ENCODE data around the gene MORN1. TPM values are rescaled to one million over a fixed set of nuclear protein-coding genes. Genes with fewer than 3 reads are reported as not detected.

The MORN1 gene
- total and polyA plus RNA-seq, 2 of the 8 experiments (the other 6 are each of a cell fraction or from before 2014, with no cell fraction given) = 5.0 to 9.1 TPM

DNA sequence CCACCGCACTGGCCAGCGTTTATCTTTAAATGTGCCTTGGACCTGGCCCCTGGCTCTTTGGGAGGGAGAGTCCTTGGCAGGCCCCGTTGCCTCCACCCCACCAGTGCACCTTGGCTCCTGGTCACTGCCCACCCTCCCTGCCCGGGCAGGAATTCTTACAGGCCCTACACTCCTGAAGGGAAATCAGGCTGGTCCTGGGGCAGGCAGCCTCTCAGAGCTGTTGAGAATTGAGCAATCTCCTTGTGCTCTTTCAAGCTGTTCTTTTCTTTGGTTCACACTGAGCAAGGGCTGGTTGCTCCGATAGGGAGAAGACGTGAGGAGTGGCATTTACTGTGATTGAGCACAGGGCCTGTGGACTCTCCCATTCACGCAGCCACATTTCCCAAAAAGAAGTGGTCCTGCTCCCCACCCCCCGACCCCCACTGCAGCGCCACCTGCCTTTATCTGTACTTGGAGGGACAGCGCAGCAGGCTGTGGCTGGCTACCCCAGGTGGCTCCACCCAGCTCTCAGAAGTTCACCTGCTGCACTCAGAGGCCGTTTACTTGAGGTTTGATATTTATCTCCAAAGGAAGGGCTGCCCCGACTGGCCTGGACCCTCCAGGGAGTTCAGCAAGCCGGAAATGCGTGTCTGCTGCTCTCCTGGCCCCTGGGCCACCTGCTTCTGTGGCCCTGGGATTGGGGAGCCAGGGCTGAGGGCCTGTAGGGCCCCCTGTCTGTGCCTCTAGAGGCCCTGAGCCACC lies 115.4 kb downstream of the MORN1 start:
- DNase-seq (ENCODE audit: low read depth in 1 of 2, low spot score in 2 of 2) (no peak), FAIRE-seq (no peak)
- Histone ChIP-seq H3K4me2 (ENCODE audit: insufficient read depth in 1 of 2, low read depth in 2 of 2, low read length in 2 of 2) (no peak overlapping the region), H2BK12ac (ENCODE audit: low read depth, low read length) (no peak overlapping the region), H2AFZ (ENCODE audit: low read length) (no peak overlapping the region), H3K27me3 (replicated peaks in 1 of 4; ENCODE audit: control insufficient read depth in 3 of 4, extremely low read depth in 1 of 4, insufficient read depth in 3 of 4, low read length in 3 of 4) (no peaks in the 10 kb centered on the region), H3K23me2 (ENCODE audit: low read depth, low read length) (no peaks in the 10 kb centered on the region), H3K4me1 (replicated peaks in 1 of 4; ENCODE audit: control insufficient read depth in 3 of 4, insufficient read depth in 4 of 4, low read length in 3 of 4) (peaks cover 5 to 51% (median 40%) of the 10 kb centered on the region in 4 experiments), H2AK5ac (ENCODE audit: low read depth, low read length) (no peak overlapping the region), H3K4me3 (ENCODE audit: extremely low read depth in 1 of 4, insufficient read depth in 2 of 4, low read depth in 3 of 4, low read length in 4 of 4) (no peak overlapping the region), H3K23ac (ENCODE audit: insufficient read length) (no peak overlapping the region), H2BK120ac (replicated peaks; ENCODE audit: low read depth, low read length) (no peak overlapping the region), H3K14ac (ENCODE audit: insufficient read length) (no peak overlapping the region), H4K5ac (ENCODE audit: insufficient read length, low read depth, low read length) (no peak overlapping the region), H3K79me2 (ENCODE audit: control insufficient read depth in 1 of 2, insufficient read depth in 2 of 2, low read length in 2 of 2) (peaks cover 17 to 81% of the 10 kb centered on the region in 2 experiments; a peak in 3 of 4 replicates), H3K79me1 (ENCODE audit: low read depth, low read length) (peaks cover 38% of the 10 kb centered on the region), H3K9ac (replicated peaks in 1 of 4; ENCODE audit: extremely low read depth in 1 of 4, low read depth in 3 of 4, low read length in 3 of 4) (no peak overlapping the region), H3K4ac (replicated peaks; ENCODE audit: insufficient read length, low read depth, low read length) (no peak overlapping the region), H3K9me3 (ENCODE audit: insufficient read depth in 2 of 2, low read depth in 1 of 2, low read length in 1 of 2) (no peaks in the 10 kb centered on the region), H2BK20ac (ENCODE audit: low read length) (no peak overlapping the region), H3K56ac (replicated peaks; ENCODE audit: insufficient read length, low read depth, low read length) (no peak overlapping the region), H3K27ac (ENCODE audit: low read depth, low read length) (peak overlapping the region; percentile 23; the same call in 1 of the 2 replicates), H3K18ac (ENCODE audit: extremely low read depth, low read length) (peak overlapping the region; percentile 51), H3K36me3 (ENCODE audit: control insufficient read depth in 2 of 4, insufficient read depth in 4 of 4, low read length in 3 of 4) (peaks cover 0 to 3% (median 0%) of the 10 kb centered on the region in 4 experiments; a peak in 1 of 8 replicates), H4K20me1 (replicated peaks in 1 of 2; ENCODE audit: control insufficient read depth in 1 of 2, insufficient read depth in 2 of 2, low read length in 2 of 2) (peaks cover 22 to 52% of the 10 kb centered on the region in 2 experiments), H4K91ac (replicated peaks; ENCODE audit: insufficient read length, low read length) (no peak overlapping the region), H2BK15ac (ENCODE audit: low read length) (no peak overlapping the region), H4K8ac (ENCODE audit: extremely low read depth, insufficient read depth, low read length) (no peak overlapping the region), H2BK5ac (ENCODE audit: low read depth, low read length) (peak overlapping the region; percentile 48)
- CTCF ChIA-PET (ENCODE audit: partially characterized antibody) = interaction anchor here (0.6 to 2.0 kb wide), 17 partner anchors 9 to 126 kb away, joined by 3 to 9 read pairs (median 3); partner anchors contain the start of gene FAAP20
- 74% methylated on average over 13 of the region's 14 CpGs; no CpG with 5 or more reads in 1 of the 2 experiments for WGBS, 2 experiments (ENCODE audit: extremely low coverage in 1 of 2, insufficient coverage in 1 of 2, insufficient read length in 1 of 2, insufficient replicate concordance in 2 of 2, low coverage in 1 of 2, low lambda C conversion rate in 2 of 2, missing lambda C conversion rate in 1 of 2)
- no peak for TF ChIP-seq SP1 (IDR thresholded peaks at IDR 0.05; ENCODE audit: low read depth, low read length)
- peak; percentile 83 for TF ChIP-seq CEBPB (IDR thresholded peaks at IDR 0.05; ENCODE audit: low read depth, low read length)
- POLR2A ChIA-PET (ENCODE audit: partially characterized antibody) = interaction anchor here (0.9 to 1.6 kb wide), 7 partner anchors 24 to 100 kb away, joined by 3 to 5 read pairs (median 4); no protein-coding TSS in a partner anchor

All from H1 (cell line).